Activated effector memory CD4-positive, alpha-beta T cell treated with Interleukin-2 at 50 U/mL for 16 hours (primary cell): ENCODE data around the gene LGMN.

ENCODE experiments used
- DNase-seq: peaks from one replicate; pipeline ENCODE4 v3.0.0-alpha.2; 2020

Gene LGMN

DNA sequence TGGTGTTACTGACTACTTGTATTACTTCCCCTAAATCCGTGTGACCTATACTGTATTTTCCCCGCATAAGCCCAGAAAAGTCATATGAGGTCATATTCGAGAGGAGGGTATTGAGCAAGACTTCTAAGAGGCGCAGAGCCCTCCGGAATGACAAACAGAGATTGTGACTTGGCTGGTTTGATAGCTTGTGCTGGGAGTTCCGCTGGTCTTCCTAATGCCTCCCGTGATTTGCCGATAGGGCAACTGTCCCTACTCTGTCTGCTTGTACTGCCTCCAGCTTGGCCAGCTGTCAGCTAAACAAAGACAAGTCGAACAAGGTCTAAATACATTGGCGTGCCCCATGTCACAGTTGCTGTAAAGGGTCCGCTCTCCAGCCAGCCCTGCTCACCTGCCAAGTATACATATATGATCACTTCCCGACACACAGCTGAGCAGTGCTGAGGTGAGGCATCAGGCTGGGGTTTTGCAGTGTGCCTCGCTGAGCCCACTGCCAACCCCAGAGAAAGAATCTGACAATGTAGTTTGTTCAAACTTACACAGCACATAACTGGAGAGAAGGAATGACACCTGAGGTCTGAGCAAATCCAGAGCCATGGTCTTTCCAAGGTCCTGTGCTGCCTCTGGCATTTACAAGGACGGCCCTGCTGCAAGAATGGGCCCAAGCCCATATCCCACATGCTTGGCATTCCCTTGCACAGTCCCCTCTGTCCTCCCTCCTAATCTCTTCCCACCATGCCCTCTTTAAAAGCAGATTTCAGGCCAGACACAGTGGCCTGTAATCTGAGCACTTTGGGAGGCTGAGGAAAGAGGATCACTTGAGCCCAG, 23.7 kb downstream of the LGMN start:
- DNase-seq: no peak

- DNase-seq: no peak
Observed at GRCh38 chr14:92719890-92720323, 28.5 kb downstream of the LGMN start.

- no peak for DNase-seq
Observed at GRCh38 chr14:92719421-92719820, 29.0 kb downstream of the LGMN start.

DNA sequence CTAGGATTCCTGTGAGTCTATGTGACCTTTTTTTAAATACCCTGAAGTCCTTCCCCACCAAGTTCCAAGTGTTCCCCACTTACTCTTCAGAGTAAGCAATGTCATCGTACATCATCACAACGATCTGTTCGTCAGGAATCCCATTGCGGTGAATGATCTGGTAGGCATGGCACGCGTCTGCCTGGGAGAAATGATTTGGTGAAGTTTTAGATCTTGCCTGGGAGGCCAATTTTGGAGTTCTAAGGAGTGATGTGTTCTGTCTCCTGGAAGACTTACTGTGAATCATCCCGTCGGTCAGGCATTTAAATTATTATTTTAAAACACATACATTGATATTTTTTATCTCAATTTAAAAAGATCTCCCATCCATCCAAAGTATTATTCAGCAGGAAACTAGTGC, 29.8 kb downstream of the LGMN start:
- DNase-seq: no peak

GRCh38 chr14:92717571-92718042, 30.8 kb downstream of the LGMN start:
- no peak for DNase-seq

DNA sequence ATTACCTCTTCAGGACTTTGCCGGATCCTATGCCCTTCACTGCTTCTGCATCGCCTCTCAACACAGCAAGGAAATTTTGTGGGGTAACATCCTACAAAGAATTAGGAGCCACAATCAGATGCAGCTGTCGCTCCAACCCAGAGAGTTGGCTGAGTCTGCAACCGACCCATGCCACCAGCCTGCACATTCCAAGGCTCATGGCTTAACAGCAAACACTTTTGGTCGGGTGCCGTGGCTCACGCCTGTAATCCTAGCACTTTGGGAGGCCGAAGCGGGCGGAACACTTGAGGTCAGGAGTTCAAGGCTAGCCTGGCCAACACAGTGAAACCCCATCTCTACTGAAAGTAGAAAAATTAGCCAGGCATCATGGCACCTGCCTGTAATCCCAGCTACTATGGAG, 32.3 kb downstream of the LGMN start:
- no peak for DNase-seq

DNA sequence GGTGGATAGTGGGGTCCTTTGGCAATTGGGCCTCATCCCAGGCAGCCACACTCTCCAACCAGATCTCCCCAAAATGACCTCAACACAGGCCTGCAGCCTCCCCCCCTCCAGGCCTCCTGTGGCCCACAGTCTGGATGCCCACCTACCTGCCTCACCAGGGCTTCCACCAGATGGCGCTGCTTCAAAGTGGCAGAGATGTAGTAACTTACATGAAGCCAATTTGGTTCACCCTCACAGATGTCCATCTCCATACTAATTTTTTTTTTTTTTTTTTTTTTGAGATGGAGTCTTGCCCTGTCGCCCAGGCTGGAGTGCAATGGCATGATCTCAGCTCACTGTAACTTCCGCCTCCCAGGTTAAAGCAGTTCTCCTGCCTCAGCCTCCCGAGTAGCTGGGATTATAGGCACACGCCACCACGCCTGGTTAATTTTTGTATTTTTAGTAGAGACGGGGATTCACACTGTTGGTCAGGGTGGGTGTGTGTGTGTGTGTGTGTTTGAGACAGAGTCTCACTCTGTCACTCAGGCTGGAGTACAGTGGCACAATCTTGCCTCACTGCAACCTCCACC, 33.6 kb downstream of the LGMN start:
- peak; percentile 58 for DNase-seq

DNA sequence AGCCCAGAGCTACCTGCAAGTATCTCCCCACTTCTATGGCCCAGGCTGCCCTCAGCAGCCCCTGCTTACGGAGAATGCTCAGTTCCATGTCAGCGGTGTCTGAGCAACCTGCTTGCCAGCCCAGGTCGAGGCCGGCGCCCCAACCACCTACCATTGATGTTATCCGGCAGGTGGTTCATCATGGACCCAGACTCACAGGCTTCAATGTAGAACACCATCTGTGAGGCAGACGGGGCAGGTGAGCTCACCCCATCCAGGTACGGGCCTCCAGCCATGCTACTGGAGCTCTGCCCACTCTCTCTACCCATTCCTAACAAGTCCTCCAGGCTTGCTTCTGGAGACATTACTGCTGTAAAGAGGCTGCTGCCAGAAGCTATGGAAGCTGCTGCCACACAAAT, 35.8 kb downstream of the LGMN start:
- DNase-seq: no peak

- DNase-seq: no peak
Observed at GRCh38 chr14:92711976-92712653, 36.3 kb downstream of the LGMN start.

DNA sequence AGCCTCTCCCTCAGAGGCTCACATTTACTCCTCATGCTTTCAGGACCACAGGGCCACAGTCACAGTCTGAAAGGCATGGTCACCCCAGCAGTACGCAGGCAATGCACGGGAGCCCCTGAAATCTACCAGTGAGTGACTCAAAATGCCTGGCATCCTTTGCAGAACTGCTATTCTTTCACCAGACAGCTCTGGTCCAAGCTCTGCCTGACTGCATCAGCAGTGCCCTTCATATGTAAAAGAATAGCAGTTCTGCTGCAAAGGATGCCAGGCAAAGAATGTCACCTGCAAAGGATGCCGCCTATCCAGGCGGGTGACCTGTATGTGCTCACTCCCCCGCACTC, 38.5 kb downstream of the LGMN start:
- DNase-seq: no peak

- DNase-seq: no peak
Observed at GRCh38 chr14:92709340-92710000, 39.0 kb downstream of the LGMN start.

GRCh38 chr14:92706386-92706785, 42.0 kb downstream of the LGMN start:
- no peak for DNase-seq

DNA sequence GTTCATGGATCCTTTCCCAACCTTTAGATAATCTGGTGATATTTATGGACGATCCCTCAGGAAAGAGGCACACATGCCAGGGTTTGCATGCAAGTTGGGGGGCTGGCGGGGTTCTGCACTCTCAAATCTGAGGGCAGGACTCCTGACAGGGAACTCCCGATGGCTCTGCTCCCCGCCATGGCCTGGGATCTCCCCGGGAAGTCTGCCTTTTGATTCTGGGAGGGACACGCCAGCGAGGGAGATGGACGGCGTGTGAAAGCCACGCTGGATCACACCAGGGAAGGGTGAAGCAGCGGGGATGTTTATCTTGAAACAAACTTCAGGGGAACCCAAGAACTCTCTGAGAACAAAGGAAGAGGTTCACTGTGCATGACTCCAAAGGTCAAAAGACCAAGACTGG, 43.6 kb downstream of the LGMN start:
- no peak for DNase-seq

- no peak for DNase-seq
Observed at GRCh38 chr14:92704036-92704804, 44.2 kb downstream of the LGMN start.

- DNase-seq: no peak
Observed at GRCh38 chr14:92703516-92703915, 44.9 kb downstream of the LGMN start.

DNA sequence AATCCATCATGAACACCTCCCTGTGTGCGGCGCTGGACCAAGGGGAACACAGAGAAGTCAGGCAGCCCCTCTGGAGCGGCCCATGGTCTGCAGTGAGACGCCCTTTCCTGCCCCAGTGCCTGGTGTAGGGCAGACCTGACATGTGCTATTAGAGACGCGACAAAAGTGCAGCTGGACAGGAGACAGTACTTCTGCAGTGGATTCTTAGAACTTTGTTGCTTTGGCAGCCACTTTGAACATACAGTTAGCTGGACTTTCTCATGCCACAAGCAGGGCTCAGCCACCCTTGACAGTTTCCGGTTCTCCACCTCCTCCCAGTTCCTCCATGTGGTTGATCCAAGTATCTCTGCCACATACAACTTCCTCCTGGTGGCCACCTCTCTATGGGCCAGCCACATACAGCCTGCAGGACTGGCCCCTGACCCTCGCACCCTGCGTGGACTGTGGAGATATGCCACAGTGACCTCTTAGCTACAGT, 45.9 kb downstream of the LGMN start:
- no peak for DNase-seq

- DNase-seq: no peak
Observed at GRCh38 chr14:92701826-92702225, 46.6 kb downstream of the LGMN start.

GRCh38 chr14:92698393-92698792, 50.0 kb downstream of the LGMN start:
- DNase-seq: no peak

DNA sequence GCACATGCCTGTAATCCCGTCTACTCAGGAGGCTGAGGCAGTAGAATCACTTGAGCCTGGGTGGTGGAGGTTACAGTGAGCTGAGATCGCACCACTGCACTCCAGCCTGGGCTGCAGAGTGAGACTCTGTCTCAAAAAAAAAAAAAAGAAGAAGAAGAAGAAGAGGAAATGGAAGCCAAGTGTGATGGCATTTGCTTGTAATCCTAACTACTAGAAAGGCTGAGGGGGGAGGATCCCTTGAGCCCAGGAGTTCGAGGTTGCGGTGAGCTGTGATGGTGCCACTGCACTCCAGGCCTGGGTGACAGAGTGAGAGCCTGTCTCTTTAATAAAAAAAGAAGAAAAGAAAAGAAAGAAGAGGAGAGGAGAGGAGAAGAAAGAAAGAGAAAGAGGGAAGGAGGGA, 52.1 kb downstream of the LGMN start:
- no peak for DNase-seq

- DNase-seq: no peak
Observed at GRCh38 chr14:92695562-92695961, 52.9 kb downstream of the LGMN start.

GRCh38 chr14:92694807-92695206, 53.6 kb downstream of the LGMN start:
- DNase-seq: no peak

- DNase-seq: no peak
Observed at GRCh38 chr14:92693998-92694795, 54.2 kb downstream of the LGMN start.
